Activated CD4-positive, alpha-beta T cell treated with anti-CD3 and anti-CD28 coated beads, Interleukin-2, amount 10 ng/mL, durations not matched to agents 7 days and 5 days (primary cell): Measurements from ENCODE around the gene TRIM63. TPM values are rescaled to one million over a fixed set of nuclear protein-coding genes. Genes with fewer than 3 reads are reported as not detected.

ENCODE experiments used
- total RNA-seq, 2 experiments: library from RNA; stranded (reverse); gene quantifications; one replicate each; pipeline ENCODE4 v1.2.3, GENCODE V29; 2021

TRIM63 gene
- total RNA-seq, 2 experiments from 2014 or later: 0.10 TPM

Other genes starting within 250 kb of the TRIM63 start
- gene MTFR1L, start 247.7 kb downstream of the TRIM63 start, total RNA-seq: 10 to 100 TPM; 38.9 to 42.1 TPM
- 1 to 10 TPM; 6.7 to 8.1 TPM for gene AUNIP, start 208.2 kb downstream of the TRIM63 start, total RNA-seq
- gene PAQR7, start 191.9 kb downstream of the TRIM63 start, total RNA-seq: under 1 TPM; 0.52 to 0.87 TPM
- 1,000 to 10,000 TPM in 1 of 2 experiments, 100 to 1,000 TPM in 1; 800 to 1,022 TPM for gene STMN1, start 161.2 kb downstream of the TRIM63 start, total RNA-seq
- 10 to 100 TPM; 10.1 to 11.9 TPM for gene PAFAH2, start 69.6 kb downstream of the TRIM63 start, total RNA-seq
- not detected for gene EXTL1, start 45.9 kb downstream of the TRIM63 start, total RNA-seq
- gene SLC30A2, start 21.5 kb downstream of the TRIM63 start, total RNA-seq: not detected
- gene PDIK1L, start 44.2 kb upstream of the TRIM63 start, total RNA-seq: 10 to 100 TPM; 21.0 to 25.8 TPM
- gene FAM110D, start 91.4 kb upstream of the TRIM63 start, total RNA-seq: not detected
- not detected for gene C1orf232, start 101.3 kb upstream of the TRIM63 start, total RNA-seq
- gene ZNF593, start 102.3 kb upstream of the TRIM63 start, total RNA-seq: 10 to 100 TPM; 27.3 to 28.6 TPM
- not detected for gene ZNF593OS, start 104.2 kb upstream of the TRIM63 start, total RNA-seq
- gene CNKSR1, start 109.9 kb upstream of the TRIM63 start, total RNA-seq: 1 to 10 TPM; 6.4 to 7.5 TPM
- not detected for gene CATSPER4, start 123.0 kb upstream of the TRIM63 start, total RNA-seq
- 10 to 100 TPM; 46.9 to 49.0 TPM for gene CEP85, start 166.6 kb upstream of the TRIM63 start, total RNA-seq
- 100 to 1,000 TPM; 606 to 707 TPM for gene SH3BGRL3, start 212.5 kb upstream of the TRIM63 start, total RNA-seq
- gene UBXN11, start 239.0 kb upstream of the TRIM63 start, total RNA-seq: 10 to 100 TPM; 48.6 to 51.3 TPM